Parathyroid adenoma (tissue), 2 donors: ENCODE data around the gene PCDHB6.
"Not testable (repeated sequence)": the region's sequence is repeated elsewhere in the genome, so short reads cannot be mapped to it uniquely, and the experiment has no call there.

ENCODE experiments used
- H2AFZ ChIP-seq: fragments of 300-600 bp; sonication (generic); one replicate; pipeline ENCODE4 v1.7.0; 2017; ENCODE audit warnings: antibody characterized with exemption, mild to moderate bottlenecking
- H3K27ac ChIP-seq: fragments of 300-600 bp; sonication (generic); one replicate; pipeline ENCODE4 v1.7.0; 2017
- H3K27me3 ChIP-seq: fragments of 300-600 bp; sonication (generic); one replicate; pipeline ENCODE4 v1.7.0; 2017; ENCODE audit warnings: low read length; ENCODE audit not compliant: control insufficient read depth, insufficient read depth
- H3K36me3 ChIP-seq: fragments of 300-600 bp; sonication (generic); one replicate; pipeline ENCODE4 v1.7.0; 2017; ENCODE audit warnings: low read length; ENCODE audit not compliant: control insufficient read depth, insufficient read depth
- H3K4me1 ChIP-seq: fragments of 300-600 bp; sonication (generic); one replicate; pipeline ENCODE4 v1.7.0; 2017; ENCODE audit warnings: control low read depth
- H3K4me2 ChIP-seq: fragments of 300-600 bp; sonication (generic); one replicate; pipeline ENCODE4 v1.7.0; 2017; ENCODE audit warnings: low read length
- H3K4me3 ChIP-seq: fragments of 300-600 bp; sonication (generic); one replicate; pipeline ENCODE4 v1.7.0; 2017; ENCODE audit warnings: low read depth, low read length
- H3K79me2 ChIP-seq: fragments of 300-600 bp; sonication (generic); one replicate; pipeline ENCODE4 v1.7.0; 2017; ENCODE audit warnings: control low read depth
- H3K9ac ChIP-seq: fragments of 300-600 bp; sonication (generic); one replicate; pipeline ENCODE4 v1.7.0; 2017; ENCODE audit warnings: mild to moderate bottlenecking
- H3K9me3 ChIP-seq: fragments of 300-600 bp; sonication (generic); one replicate; pipeline ENCODE4 v1.7.0; 2017; ENCODE audit warnings: low read length; ENCODE audit not compliant: control insufficient read depth
- CTCF ChIP-seq: fragments of 300-600 bp; sonication (generic); IDR thresholded peaks from one replicate; pipeline ENCODE4 v1.7.0; 2017; ENCODE audit warnings: antibody characterized with exemption, mild to moderate bottlenecking
- donor health status: primary hyperparathyroidism.

PCDHB6 gene

GRCh38 chr5:141186897-141187512 lies 37.1 kb downstream of the PCDHB6 start, which contains the start of gene PCDHB9:
Gene PCDHB9, plus strand, starts transcription at chr5:141187161. Its CDS starts 158 bp downstream, at chr5:141187319.
- Histone ChIP-seq H3K4me3 (no peak within 1 kb of the TSS), H3K4me2 (no peak within 1 kb of the TSS), H3K79me2 (no peaks in the 10 kb centered on the region), H3K4me1 (no peaks in the 10 kb centered on the region), H3K9me3 (no peaks in the 10 kb centered on the region), H3K27me3 (peaks cover 2% of the 10 kb centered on the region), H3K36me3 (peaks cover 3% of the 10 kb centered on the region), H3K9ac (no peak within 1 kb of the TSS), H2AFZ (no peak within 1 kb of the TSS), H3K27ac (no peak within 1 kb of the TSS)
- no peak for TF ChIP-seq CTCF

GRCh38 chr5:141188682-141189081 lies 38.8 kb downstream of the PCDHB6 start:
- H3K4me1 ChIP-seq, H3K4me3 ChIP-seq, H3K36me3 ChIP-seq, H3K79me2 ChIP-seq, H3K4me2 ChIP-seq, H3K27me3 ChIP-seq, H3K9ac ChIP-seq, H2AFZ ChIP-seq, H3K27ac ChIP-seq, H3K9me3 ChIP-seq: not testable (repeated sequence)

GRCh38 chr5:141189131-141189530 lies 39.3 kb downstream of the PCDHB6 start:
- not testable (repeated sequence) for H3K9ac ChIP-seq, H3K9me3 ChIP-seq, H3K4me2 ChIP-seq

GRCh38 chr5:141192110-141192725 lies 42.4 kb downstream of the PCDHB6 start, which contains the start of gene PCDHB10:
Gene PCDHB10, plus strand, starts transcription at chr5:141192353. Its CDS starts 200 bp downstream, at chr5:141192553.
- H3K4me2 ChIP-seq = no peak within 1 kb of the TSS
- H3K36me3 ChIP-seq = no peaks in the 10 kb centered on the region
- H3K4me1 ChIP-seq = no peaks in the 10 kb centered on the region
- H2AFZ ChIP-seq = no peak within 1 kb of the TSS
- no peaks in the 10 kb centered on the region for H3K9me3 ChIP-seq
- peaks cover 2% of the 10 kb centered on the region for H3K27me3 ChIP-seq
- H3K27ac ChIP-seq = no peak within 1 kb of the TSS
- no peaks in the 10 kb centered on the region for H3K79me2 ChIP-seq
- no peak within 1 kb of the TSS for H3K9ac ChIP-seq
- no peak for TF ChIP-seq CTCF
- no peak within 1 kb of the TSS for H3K4me3 ChIP-seq

More at GRCh38 chr5:141189131-141189530, 39.3 kb downstream of the PCDHB6 start:
- H3K79me2 ChIP-seq, H3K4me1 ChIP-seq, H3K36me3 ChIP-seq, H3K27ac ChIP-seq, H3K27me3 ChIP-seq, H3K4me3 ChIP-seq, H2AFZ ChIP-seq: not testable (repeated sequence)

- H3K9me3 ChIP-seq, H3K9ac ChIP-seq, H3K4me1 ChIP-seq, H3K36me3 ChIP-seq, H3K27me3 ChIP-seq, H3K4me3 ChIP-seq, H3K79me2 ChIP-seq, H3K27ac ChIP-seq, H2AFZ ChIP-seq, H3K4me2 ChIP-seq: not testable (repeated sequence)
Measured at GRCh38 chr5:141194332-141194731, 44.5 kb downstream of the PCDHB6 start.

- no peak overlapping the region for H3K9ac ChIP-seq
- no peaks in the 10 kb centered on the region for H3K4me1 ChIP-seq
- H3K4me3 ChIP-seq = no peak overlapping the region
- no peaks in the 10 kb centered on the region for H3K79me2 ChIP-seq
- H3K9me3 ChIP-seq = no peaks in the 10 kb centered on the region
- no peak overlapping the region for H3K4me2 ChIP-seq
- no peak overlapping the region for H2AFZ ChIP-seq
- H3K27me3 ChIP-seq = no peaks in the 10 kb centered on the region
- H3K36me3 ChIP-seq = no peaks in the 10 kb centered on the region
- no peak for TF ChIP-seq CTCF
- no peak overlapping the region for H3K27ac ChIP-seq
Measured at GRCh38 chr5:141196363-141196762, 46.5 kb downstream of the PCDHB6 start.
